IPS-18c (cell line): ENCODE measurements around the gene ARHGAP23.

ENCODE experiments used
- H3K4me3 ChIP-seq: 2 replicates; pipeline ENCODE4 v1.7.0; 2013; ENCODE audit warnings: low read depth, mild to moderate bottlenecking, low read length, moderate library complexity; ENCODE audit not compliant: insufficient read depth
- H3K9me3 ChIP-seq: one replicate; pipeline ENCODE4 v1.6.1; 2013; ENCODE audit warnings: mild to moderate bottlenecking, low read length, moderate library complexity; ENCODE audit not compliant: control insufficient read depth, insufficient read depth

ARHGAP23 gene

DNA sequence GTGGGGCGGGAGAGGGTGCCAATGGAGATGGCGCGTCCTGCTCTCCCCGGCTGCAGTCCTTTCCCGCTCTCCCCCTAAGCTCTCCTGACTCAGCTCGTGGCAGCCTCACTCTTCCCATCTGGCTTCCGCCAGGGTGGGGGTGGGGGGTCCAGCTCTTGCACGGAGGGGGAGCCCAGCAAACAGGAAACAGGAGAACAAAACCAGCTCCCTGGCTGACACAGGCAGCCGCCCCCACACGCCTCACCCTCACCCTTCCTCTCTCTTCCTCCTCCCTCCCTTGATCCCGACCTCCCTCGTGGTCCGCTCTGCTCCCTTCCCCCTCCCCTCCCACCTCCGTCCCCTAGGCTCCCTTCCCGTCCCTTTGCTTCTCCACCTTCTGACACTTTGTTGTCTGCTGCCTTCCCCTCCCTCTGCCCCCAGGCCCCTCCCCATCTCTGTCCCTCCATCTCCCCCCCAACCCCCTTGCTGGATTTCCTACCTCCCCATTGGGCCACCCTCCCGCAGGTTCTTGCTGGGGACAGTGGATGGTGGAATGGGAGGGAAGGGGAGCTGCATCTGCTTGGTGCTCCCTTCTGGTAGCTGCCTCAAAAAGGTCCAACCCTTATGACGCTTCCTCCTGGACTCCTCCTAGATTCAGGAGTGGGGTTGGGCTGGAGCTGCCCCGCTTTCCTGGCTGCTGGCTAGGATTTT, 23.7 kb downstream of the ARHGAP23 start:
- no peaks in the 10 kb centered on the region for H3K9me3 ChIP-seq
- peak overlapping the region; percentile 54 for H3K4me3 ChIP-seq

DNA sequence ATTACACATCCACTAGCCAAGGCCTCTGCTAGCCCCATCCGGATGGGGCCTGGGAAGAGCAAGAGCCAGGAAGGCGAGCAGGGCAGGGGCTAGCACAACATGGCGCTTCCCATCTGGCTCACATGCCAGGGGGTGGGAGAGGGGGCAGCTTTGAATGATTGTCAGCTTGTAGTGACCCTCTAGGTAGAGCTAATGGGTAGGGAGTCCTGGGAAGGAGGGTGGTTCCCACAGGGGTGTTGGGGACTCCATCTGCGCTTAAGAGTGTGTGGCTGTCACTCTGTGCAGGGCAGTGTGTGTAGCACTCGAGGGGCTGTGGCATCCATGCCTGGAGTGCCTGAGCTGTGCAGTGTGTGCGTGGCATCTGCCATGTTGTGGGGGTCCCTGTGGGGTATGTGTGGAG, 24.5 kb downstream of the ARHGAP23 start:
- H3K4me3 ChIP-seq: no peak overlapping the region
- no peaks in the 10 kb centered on the region for H3K9me3 ChIP-seq

DNA sequence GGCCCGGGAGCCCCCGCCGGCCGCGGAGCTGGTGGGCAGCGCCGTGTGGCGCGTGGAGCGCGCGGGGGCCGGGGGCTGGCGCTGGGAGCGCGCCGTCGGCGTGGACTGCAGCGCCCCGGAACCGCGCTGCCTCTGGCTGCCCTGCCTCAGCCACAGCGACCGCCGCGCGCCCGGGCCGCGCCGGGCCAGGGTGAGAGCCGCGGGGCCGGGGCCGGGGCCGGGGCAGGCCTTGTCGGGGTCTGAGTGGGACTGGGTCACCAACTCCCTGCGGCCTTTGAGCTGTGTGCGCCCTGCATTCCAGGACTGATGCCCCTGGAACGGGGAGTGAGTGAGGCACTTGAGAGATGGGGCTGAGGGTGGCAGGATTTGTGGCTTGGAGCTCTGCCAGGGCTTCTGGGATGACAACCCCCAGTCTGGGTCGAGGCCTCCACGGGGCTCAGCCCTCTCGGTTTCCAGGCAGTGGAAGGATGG, 25.7 kb downstream of the ARHGAP23 start:
- H3K9me3 ChIP-seq: no peaks in the 10 kb centered on the region
- H3K4me3 ChIP-seq: peak overlapping the region; percentile 45

DNA sequence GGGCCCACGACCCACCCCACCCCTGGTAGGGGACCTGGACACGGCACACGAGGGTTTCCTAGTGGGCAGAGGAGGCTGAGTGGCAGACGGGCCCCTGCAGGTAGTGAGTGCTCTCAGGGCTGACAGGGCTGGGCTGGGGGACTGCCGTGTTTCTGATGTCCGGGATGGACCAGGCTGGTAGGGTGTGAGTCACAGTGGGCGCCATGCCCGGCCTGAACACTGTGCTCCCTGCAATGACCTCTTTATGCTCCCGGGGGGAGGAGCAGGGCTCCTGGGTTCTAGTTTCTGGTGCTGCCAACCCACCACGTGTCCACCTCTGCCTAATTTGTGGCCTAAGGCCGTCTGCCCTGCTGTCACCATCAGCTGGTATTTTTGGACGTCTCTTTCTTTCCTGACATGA, 26.3 kb downstream of the ARHGAP23 start:
- Histone ChIP-seq H3K4me3 (peak overlapping the region; percentile 45), H3K9me3 (no peaks in the 10 kb centered on the region)

DNA sequence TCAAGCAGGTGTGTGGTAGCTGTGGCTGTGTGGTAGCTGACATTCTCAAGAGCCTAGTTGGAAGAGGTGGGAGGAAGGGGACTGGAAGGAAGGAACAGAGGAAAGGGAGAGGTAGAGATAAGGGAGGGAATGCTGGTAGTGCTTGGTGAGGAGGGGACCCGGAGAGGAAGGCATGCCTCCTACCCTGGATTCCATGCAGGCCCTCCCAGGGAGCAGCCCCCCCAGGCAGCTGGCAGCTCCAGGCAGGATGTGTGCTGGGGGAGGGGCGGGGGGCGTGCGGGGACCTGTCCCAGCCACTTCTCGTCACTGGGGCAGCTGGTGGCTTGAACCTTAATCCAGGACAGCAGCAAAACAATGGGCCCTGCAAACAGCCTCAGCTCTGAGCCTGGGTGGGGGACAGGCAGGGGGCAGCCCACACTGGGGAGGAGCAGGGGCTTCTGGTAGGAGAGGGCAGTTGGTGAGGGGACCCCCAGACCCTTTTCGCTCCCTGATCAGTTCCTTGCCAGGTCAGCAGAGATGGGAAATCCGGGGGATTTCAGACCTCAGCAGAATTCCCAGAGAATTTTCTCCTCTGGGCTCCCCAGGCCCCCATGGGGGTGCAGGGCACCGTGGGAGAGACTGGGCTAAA, 27.1 kb downstream of the ARHGAP23 start:
- H3K9me3 ChIP-seq: no peaks in the 10 kb centered on the region
- no peak overlapping the region; the same call in 1 of the 2 replicates for H3K4me3 ChIP-seq

DNA sequence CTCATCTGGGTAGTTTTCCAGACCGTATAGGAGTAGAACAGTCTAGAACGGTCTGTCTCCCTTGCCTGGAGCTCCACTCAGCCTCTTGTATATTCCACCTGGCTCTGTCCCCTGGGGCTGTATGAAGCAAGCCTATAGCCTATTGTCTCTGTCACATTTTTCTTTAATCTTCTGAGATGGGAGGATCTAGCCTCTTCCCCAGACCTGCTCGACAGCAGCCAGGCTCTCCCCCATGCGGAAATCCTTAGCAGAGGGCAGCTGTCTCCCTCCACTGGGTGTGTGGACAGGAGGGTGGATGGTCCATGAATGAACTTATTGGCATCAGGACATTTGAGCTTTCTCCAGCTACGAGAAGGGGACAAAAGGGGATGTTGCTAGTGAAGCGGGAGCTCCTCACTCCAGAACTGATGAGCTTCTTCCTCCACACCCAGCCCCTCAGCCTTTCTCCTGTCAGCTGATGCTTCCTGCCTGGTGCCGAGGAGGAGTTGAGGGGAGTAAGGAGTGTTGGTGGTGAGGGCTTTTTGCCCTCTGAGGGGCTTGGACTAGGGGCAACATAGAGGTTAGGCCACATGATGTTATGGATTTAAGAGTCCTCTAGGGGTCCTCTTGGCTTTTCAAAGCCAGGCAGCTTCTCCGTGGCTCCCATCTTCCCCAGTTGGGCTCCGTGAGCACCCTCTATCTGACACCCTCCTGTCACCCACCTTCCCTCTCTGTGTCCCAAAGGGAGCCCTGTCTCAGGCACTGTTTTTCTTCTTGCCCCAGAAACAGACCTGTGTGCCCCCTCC, 28.0 kb downstream of the ARHGAP23 start:
- H3K4me3 ChIP-seq: no peak overlapping the region; the same call in 1 of the 2 replicates
- H3K9me3 ChIP-seq: no peaks in the 10 kb centered on the region

DNA sequence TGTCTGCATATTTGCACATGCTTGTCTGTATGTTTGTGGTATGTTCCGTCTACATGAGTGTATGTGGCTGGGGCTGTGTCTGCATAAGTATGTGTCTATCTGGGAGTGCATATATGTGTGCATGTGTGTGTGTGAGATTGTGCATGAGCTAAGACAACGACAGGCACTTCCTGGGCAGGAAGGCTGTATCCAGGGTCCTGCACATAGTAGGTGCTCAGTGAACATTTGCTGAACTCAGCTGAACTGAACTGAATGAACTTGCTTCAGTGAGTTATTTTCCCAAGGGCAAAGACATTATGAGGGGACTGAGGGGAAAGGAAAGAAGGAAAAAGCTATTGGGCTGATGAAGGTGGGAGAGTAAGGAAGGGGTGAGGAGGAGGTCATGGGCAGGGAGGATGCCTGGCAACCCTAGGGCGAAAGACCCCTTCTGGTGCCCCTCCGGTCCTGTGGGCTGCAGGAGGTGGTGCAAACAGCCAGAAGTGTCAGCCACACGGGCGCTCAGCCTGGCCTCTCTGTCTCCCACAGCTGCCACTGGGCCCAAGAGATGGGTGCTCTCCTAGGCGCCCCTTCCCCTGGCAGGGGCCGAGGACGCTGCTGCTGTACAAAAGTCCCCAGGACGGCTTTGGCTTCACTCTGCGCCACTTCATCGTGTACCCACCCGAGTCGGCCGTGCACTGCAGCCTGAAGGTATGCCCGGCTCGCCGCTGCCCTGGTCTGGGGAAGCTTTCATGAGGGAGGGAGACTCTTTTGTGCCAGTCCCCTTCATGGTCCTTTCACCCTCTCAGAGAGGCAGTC, 29.5 kb downstream of the ARHGAP23 start:
- no peaks in the 10 kb centered on the region for H3K9me3 ChIP-seq
- H3K4me3 ChIP-seq: no peak overlapping the region

DNA sequence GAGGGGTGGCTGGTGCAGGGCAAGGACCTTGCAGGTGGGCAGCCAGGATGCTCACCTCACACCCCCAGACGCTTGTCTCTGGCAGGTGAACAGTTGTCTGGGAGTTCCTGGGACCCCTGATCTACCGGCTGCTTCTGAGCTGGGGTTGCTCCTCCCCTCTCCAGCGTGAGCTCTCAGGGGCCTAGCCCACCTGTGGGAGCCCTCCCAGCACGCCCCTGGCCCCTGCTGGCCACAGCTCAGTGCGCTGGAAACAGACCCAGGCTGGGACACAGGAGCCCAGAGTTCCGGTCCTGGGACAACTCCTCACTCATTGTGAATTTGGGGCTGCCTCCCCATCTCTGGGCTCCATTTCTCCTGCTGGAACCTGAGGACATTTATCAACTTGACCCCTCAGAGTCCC, 30.3 kb downstream of the ARHGAP23 start:
- H3K4me3 ChIP-seq: no peak overlapping the region
- H3K9me3 ChIP-seq: no peaks in the 10 kb centered on the region

DNA sequence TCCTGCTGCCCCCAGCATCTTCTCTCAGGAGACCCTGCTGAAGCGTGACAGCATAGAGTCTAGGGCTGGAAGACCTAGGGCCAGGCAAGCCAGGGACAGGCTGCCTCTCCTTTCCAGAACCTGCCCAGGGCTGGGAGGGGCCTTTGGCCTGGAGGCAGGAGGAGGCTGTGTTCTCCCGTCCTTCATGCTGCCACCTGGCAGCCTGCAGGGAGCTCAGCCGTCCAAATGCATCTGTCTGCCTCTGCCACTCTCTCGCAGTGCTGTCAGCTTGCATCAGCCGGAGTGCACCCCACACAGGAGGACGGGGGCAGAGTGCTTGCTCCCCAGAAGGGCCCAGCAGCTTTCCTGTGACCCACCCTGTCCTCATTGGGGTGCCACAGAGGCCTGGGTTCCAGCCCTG, 31.3 kb downstream of the ARHGAP23 start:
- no peak overlapping the region for H3K4me3 ChIP-seq
- H3K9me3 ChIP-seq: no peaks in the 10 kb centered on the region

DNA sequence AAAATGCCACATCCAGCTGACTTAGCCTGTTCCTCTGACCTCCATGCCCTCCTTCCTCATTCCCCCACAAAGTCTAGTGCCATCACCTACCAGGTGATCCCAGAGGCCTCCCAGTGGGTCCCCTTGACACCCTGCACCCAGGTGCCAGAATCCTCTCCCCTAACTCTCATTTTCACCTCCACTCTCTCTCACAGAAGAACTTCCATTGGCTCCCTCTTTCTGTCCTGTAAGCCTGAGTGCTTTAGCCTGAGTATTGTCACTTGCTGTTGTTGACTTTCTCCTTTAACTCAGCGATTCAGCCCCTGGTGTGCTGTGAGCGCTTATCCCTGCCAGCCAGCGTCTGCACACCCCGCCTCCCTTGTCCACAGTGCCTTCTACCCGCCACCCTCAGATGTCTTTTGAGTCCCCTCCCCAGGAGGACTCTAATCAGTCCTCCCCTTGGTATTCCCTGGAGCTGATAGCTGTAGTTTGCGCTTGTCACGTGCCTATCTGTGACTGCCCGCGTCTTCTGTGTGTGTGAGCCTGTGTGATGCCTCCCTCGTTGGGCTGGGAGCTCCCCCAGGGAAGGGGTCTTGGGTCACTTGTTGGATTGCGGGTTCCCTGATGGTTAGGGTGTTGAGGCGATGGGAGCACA, 31.9 kb downstream of the ARHGAP23 start:
- Histone ChIP-seq H3K4me3 (no peak overlapping the region; the same call in 1 of the 2 replicates), H3K9me3 (no peaks in the 10 kb centered on the region)

DNA sequence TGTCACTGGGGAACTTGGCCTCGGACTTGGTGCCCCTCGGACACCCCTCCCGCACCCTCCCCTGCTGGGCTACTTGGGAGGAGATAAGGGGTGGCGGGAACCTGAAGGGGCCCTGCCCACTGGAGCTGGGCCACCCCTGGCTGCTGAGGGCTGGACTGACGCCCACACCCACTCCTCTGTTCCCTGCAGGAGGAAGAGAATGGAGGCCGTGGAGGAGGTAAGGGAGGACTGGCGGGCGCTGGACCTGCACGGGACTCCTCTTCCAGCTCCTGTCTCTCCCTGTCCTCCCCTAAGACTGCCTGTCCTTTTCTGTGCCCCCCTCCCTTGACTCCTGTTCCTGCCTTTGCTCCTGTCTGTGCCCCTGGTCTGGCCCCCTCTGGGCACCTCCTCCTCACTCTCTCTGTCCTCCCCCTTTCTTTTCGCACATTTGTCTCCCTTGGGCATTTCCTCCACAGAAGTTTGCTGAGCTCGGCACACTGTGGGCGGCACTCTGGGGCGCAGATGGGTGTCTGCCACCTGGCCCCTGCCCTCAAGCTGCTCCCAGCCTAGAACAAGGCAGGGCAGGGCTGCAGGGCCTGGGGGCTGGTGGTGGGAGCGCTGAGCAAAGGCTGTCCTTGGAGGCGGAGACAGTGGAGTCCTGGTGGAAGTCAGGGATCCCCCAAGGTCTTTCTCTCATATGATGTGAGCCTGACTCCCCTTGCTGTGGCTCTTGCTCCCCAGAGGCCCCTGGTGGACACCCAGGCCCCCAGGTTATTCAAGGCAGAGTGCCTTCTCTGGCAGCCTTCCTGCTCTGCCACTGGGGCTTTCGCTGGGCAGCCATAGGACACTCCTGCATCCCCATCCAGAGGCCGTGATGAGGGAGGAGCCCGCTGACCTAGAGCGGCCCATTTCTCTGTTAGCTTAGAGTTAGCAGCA, 32.7 kb downstream of the ARHGAP23 start:
- H3K4me3 ChIP-seq: no peak overlapping the region

DNA sequence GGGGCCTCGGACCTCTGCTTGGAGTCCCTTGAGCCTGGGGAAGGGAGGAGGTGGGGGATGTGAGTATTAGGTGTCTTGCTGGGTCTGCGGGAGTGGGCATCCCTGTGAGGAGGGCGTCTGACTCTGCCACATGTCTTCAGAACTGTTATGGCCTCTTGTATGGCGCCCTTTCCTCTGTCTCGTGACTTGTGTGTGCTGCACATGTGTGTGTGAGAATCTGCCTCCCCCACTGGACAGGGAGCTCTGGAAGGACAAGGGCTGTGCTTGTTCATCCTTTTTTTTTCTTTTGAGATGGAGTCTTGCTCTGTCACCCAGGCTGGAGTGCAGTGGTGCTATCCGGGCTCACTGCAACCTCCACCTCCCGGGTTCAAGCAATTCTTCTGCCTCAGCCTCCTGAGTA, 33.4 kb downstream of the ARHGAP23 start:
- Histone ChIP-seq H3K4me3 (no peak overlapping the region), H3K9me3 (no peaks in the 10 kb centered on the region)

More for the DNA sequence above, 32.7 kb downstream of the ARHGAP23 start:
- no peaks in the 10 kb centered on the region for H3K9me3 ChIP-seq

DNA sequence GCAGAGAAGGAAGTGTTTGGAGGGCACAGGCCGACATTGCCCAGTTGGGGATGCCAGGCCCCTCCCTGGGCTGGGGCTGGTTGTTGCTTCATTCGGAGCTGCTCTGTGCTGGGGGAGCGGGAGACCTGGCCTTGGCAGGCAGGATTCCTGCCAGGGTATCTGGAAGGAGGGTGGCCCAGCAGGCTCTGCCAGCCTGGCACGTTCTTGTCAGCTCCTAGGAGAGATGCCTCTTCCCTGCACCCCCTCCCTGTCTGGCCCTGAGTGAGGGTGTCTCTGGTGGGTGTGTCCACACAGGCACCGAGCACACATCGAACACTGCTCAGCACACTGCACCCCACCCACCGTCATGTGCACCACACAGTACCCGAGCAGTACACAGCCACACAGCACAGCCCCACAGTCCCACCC, 35.2 kb downstream of the ARHGAP23 start:
- Histone ChIP-seq H3K9me3 (no peaks in the 10 kb centered on the region), H3K4me3 (no peak overlapping the region)

DNA sequence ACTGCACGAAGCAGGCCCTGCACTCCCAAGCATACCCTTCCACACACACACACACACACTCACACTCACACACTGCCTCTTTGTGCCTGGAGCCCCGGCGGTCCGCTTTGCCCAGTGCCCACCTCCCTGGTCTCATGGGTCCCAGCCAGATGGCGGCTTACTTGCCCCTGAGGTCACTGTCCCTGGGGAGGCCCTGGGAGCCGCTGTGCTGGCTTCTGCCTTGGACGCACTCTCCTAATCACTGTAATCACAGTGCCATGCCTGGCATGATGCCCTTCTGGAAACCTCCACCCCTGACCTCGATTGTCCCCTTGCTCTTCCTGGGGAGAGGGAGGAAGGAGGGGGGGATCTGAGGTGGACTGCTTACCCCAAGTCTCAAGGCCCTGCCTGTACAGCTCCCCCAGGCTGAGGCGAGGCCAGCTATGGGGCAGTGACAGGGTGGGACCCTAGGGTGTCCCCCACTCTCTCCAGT, 36.0 kb downstream of the ARHGAP23 start:
- Histone ChIP-seq H3K9me3 (no peaks in the 10 kb centered on the region), H3K4me3 (no peak overlapping the region)

DNA sequence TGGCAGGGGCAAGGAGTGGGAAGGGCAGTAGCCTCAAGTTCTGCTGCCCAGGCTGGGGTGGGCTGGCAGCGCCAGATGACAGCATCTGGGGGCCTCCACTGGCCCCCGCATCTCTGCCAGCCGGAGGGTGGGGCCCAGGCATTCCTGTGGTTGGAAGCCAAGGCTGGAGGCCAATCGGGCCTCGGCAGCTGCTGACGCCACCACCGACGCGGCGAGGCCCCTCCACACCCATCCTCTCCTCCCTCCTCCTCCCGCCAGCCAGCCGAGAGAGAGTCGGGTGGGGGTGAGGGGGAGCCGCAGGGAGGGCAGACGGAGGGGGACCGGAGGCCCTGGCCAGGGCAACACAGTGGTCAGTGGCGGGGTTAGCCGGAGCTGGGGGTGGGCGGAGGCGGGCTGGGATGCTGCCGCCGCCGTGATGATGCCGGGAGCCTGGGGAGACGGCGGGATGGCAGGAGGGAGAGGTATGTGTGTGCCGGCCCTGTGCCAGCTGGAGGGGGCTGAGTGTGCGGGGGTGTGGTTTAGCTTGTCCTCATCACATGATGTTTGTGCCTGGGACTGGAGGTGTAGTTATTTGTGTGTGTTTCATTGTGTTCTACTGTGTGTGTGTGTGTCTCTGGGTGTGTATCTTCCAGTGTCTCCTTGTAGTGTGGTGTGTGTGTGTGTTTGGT, 36.6 kb downstream of the ARHGAP23 start:
- no peak overlapping the region for H3K4me3 ChIP-seq
- H3K9me3 ChIP-seq: no peaks in the 10 kb centered on the region
